Measurements from ENCODE around the gene HACD2.

The HACD2 gene

GRCh38 chr3:123480428-123480827 lies 104.4 kb downstream of the HACD2 start:
- DNase-seq = no peak

- DNase-seq = no peak
These were observed 105.0 kb downstream of the HACD2 start for GRCh38 chr3:123479891-123480290.

GRCh38 chr3:123478314-123478713 lies 106.5 kb downstream of the HACD2 start:
- no peak for DNase-seq

GRCh38 chr3:123476967-123477750 lies 107.7 kb downstream of the HACD2 start:
- DNase-seq = no peak

GRCh38 chr3:123475786-123476185 lies 109.1 kb downstream of the HACD2 start:
- DNase-seq = no peak

GRCh38 chr3:123471106-123471505 lies 113.7 kb downstream of the HACD2 start:
- DNase-seq = no peak

GRCh38 chr3:123469323-123469995 lies 115.4 kb downstream of the HACD2 start:
- no peak for DNase-seq

- DNase-seq = no peak
These were observed 117.8 kb downstream of the HACD2 start for GRCh38 chr3:123467046-123467445.

GRCh38 chr3:123464211-123464610 lies 120.6 kb downstream of the HACD2 start:
- no peak for DNase-seq

GRCh38 chr3:123459862-123460261 lies 125.0 kb downstream of the HACD2 start:
- no peak for DNase-seq

- no peak for DNase-seq
These were observed 126.6 kb downstream of the HACD2 start for GRCh38 chr3:123458255-123458654.

- DNase-seq = no peak
These were observed 127.0 kb downstream of the HACD2 start for GRCh38 chr3:123457841-123458240.

GRCh38 chr3:123453675-123454074 lies 131.2 kb downstream of the HACD2 start:
- no peak for DNase-seq

- DNase-seq = no peak
These were observed 133.7 kb downstream of the HACD2 start for GRCh38 chr3:123451186-123451585.

GRCh38 chr3:123449997-123450604 lies 134.8 kb downstream of the HACD2 start:
- DNase-seq = no peak

GRCh38 chr3:123449102-123449996 lies 135.5 kb downstream of the HACD2 start:
- no peak for DNase-seq

- DNase-seq = no peak
These were observed 136.2 kb downstream of the HACD2 start, which contains the start of gene ADCY5 for GRCh38 chr3:123448536-123449101. Gene ADCY5 (minus strand): TSS chr3:123449090. CDS start chr3:123448545, 545 bp downstream.

- no peak for DNase-seq
These were observed 136.9 kb downstream of the HACD2 start for GRCh38 chr3:123447749-123448517.

- DNase-seq = no peak
These were observed 137.5 kb downstream of the HACD2 start for GRCh38 chr3:123447416-123447748.

GRCh38 chr3:123446610-123447109 lies 138.2 kb downstream of the HACD2 start:
- DNase-seq = no peak

- DNase-seq = no peak
These were observed 138.6 kb downstream of the HACD2 start for GRCh38 chr3:123446210-123446609.

GRCh38 chr3:123445702-123446101 lies 139.2 kb downstream of the HACD2 start:
- no peak for DNase-seq
